Smooth muscle cell (in vitro differentiated cells): ENCODE results near the gene RABGGTA. TPM values are rescaled to one million over a fixed set of nuclear protein-coding genes. Genes with fewer than 3 reads are reported as not detected.

ENCODE experiments used
- DNase-seq: peaks from one replicate; lab custom pipeline; 2025; ENCODE audit not compliant: unreplicated experiment; lab: John Stamatoyannopoulos, UW
- H2AFZ ChIP-seq: fragments of 200-600 bp; sonication (generic); 2 replicates; pipeline ENCODE4 v1.6.0; 2016; ENCODE audit warnings: antibody characterized with exemption, low read depth, mild to moderate bottlenecking
- H3F3A ChIP-seq: fragments of 200-600 bp; sonication (generic); 2 replicates; pipeline ENCODE4 v1.6.0; 2017; ENCODE audit warnings: antibody characterized with exemption, low read depth
- H3K27ac ChIP-seq: fragments of 200-600 bp; sonication (generic); 2 replicates; pipeline ENCODE4 v1.5.1; 2016; ENCODE audit warnings: low read depth, mild to moderate bottlenecking
- H3K27me3 ChIP-seq: fragments of 200-600 bp; sonication (generic); 2 replicates; pipeline ENCODE4 v1.6.1; 2016; ENCODE audit warnings: low read depth, mild to moderate bottlenecking
- H3K36me3 ChIP-seq: fragments of 200-600 bp; sonication (generic); 2 replicates; pipeline ENCODE4 v1.5.1; 2016; ENCODE audit warnings: low read depth
- H3K4me1 ChIP-seq: fragments of 200-600 bp; sonication (generic); 2 replicates; pipeline ENCODE4 v1.5.1; 2016; ENCODE audit warnings: low read depth
- H3K4me2 ChIP-seq: fragments of 200-600 bp; sonication (generic); 2 replicates; pipeline ENCODE4 v1.6.0; 2016; ENCODE audit warnings: mild to moderate bottlenecking
- H3K4me3 ChIP-seq: fragments of 200-600 bp; sonication (generic); 2 replicates; pipeline ENCODE4 v1.5.1; 2016; ENCODE audit warnings: mild to moderate bottlenecking
- H3K79me2 ChIP-seq: fragments of 200-600 bp; sonication (generic); 2 replicates; pipeline ENCODE4 v1.6.0; 2016; ENCODE audit warnings: low read depth, mild to moderate bottlenecking
- H3K9ac ChIP-seq: fragments of 200-600 bp; sonication (generic); 2 replicates; pipeline ENCODE4 v1.6.0; 2016; ENCODE audit warnings: low read depth
- H3K9me3 ChIP-seq: fragments of 200-600 bp; sonication (generic); replicated peaks from 2 replicates; pipeline ENCODE4 v1.5.1; 2016; ENCODE audit warnings: low read depth
- H4K20me1 ChIP-seq: fragments of 200-600 bp; sonication (generic); 2 replicates; pipeline ENCODE4 v1.6.0; 2016; ENCODE audit warnings: low read depth
- WGBS: methylation state at CpG from one replicate; pipeline ENCODE4 v1.1.7; 2016; ENCODE audit warnings: low lambda C conversion rate; 5-methylcytosine and 5-hydroxymethylcytosine counted together
- polyA plus RNA-seq: library from polyadenylated mRNA; unstranded; fragments of >200 nt; fragmentation: Nextera tagmentation; extraction: Ambion mirVana; gene quantifications from 2 replicates; pipeline ENCODE4 v1.2.1, GENCODE V29; 2016
- small RNA-seq: library from RNA; depleted of rRNA; stranded (forward); fragments of <200 nt; gene quantifications from one replicate; pipeline ENCODE3, GENCODE V24; 2014
- total RNA-seq: library from RNA; depleted of rRNA; stranded (reverse); fragments of >200 nt; gene quantifications from 2 replicates; pipeline ENCODE4 v1.2.3, GENCODE V29; 2014
- TF ChIP-seq, protein P1 (sequence below): fragments of 200-600 bp; sonication (generic); IDR thresholded peaks from 2 replicates; pipeline ENCODE4 v1.5.1; 2017; ENCODE audit warnings: borderline replicate concordance, mild to moderate bottlenecking, antibody characterized with exemption; ENCODE audit not compliant: insufficient read depth, poor library complexity, severe bottlenecking

Gene RABGGTA
- total and polyA plus RNA-seq, 2 experiments from 2014 or later = 18.5 to 33.4 TPM

GRCh38 chr14:24216345-24216699, 55.1 kb downstream of the RABGGTA start:
- H3K27me3 ChIP-seq = no peaks in the 10 kb centered on the region
- peaks cover 25% of the 10 kb centered on the region for H3K79me2 ChIP-seq
- WGBS = 91% methylated on average over 2 of the region's 2 CpGs
- peak overlapping the region; percentile 64 for H3K27ac ChIP-seq
- H2AFZ ChIP-seq = no peak overlapping the region
- H3K4me1 ChIP-seq = peaks cover 3% of the 10 kb centered on the region
- H3K9ac ChIP-seq = no peak overlapping the region
- peaks cover 4% of the 10 kb centered on the region for H3F3A ChIP-seq
- H3K36me3 ChIP-seq = no peaks in the 10 kb centered on the region
- no peaks in the 10 kb centered on the region for H4K20me1 ChIP-seq
- TF ChIP-seq, protein P1, sequence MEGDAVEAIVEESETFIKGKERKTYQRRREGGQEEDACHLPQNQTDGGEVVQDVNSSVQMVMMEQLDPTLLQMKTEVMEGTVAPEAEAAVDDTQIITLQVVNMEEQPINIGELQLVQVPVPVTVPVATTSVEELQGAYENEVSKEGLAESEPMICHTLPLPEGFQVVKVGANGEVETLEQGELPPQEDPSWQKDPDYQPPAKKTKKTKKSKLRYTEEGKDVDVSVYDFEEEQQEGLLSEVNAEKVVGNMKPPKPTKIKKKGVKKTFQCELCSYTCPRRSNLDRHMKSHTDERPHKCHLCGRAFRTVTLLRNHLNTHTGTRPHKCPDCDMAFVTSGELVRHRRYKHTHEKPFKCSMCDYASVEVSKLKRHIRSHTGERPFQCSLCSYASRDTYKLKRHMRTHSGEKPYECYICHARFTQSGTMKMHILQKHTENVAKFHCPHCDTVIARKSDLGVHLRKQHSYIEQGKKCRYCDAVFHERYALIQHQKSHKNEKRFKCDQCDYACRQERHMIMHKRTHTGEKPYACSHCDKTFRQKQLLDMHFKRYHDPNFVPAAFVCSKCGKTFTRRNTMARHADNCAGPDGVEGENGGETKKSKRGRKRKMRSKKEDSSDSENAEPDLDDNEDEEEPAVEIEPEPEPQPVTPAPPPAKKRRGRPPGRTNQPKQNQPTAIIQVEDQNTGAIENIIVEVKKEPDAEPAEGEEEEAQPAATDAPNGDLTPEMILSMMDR = no peak
- peak overlapping the region; percentile 87 for H3K4me2 ChIP-seq
- H3K4me3 ChIP-seq = peak overlapping the region; percentile 69
- H3K9me3 ChIP-seq = no peaks in the 10 kb centered on the region
- no peak for DNase-seq

Small RNA genes lying within 50 kb of the gene (small RNA-seq; reads per million reads assigned to genes)
- gene MDP1 = not detected

Other genes with a start within 250 kb of the RABGGTA start
Only the 30 nearest of the 34 such genes appear.
- gene DCAF11, start 156.8 kb downstream of the RABGGTA start, total RNA-seq = 43.6 and 46.1 TPM in 2 replicates
- 31.8 and 39.3 TPM in 2 replicates for gene DCAF11, start 156.8 kb downstream of the RABGGTA start, polyA plus RNA-seq
- gene NRL, start 156.6 kb downstream of the RABGGTA start, total RNA-seq = 0.18 and 1.9 TPM in 2 replicates
- gene NRL, start 156.6 kb downstream of the RABGGTA start, polyA plus RNA-seq = 1.3 and 2.6 TPM in 2 replicates
- 2.7 TPM in 1 of 2 replicates, not detected in the other for gene FITM1, start 140.9 kb downstream of the RABGGTA start, total RNA-seq
- 0.31 and 1.1 TPM in 2 replicates for gene FITM1, start 140.9 kb downstream of the RABGGTA start, polyA plus RNA-seq
- 41.4 and 49.4 TPM in 2 replicates for gene PSME1, start 135.4 kb downstream of the RABGGTA start, total RNA-seq
- 94.1 and 114 TPM in 2 replicates for gene PSME1, start 135.4 kb downstream of the RABGGTA start, polyA plus RNA-seq
- gene EMC9, start 130.0 kb downstream of the RABGGTA start, total RNA-seq = 6.3 and 13.0 TPM in 2 replicates
- gene EMC9, start 130.0 kb downstream of the RABGGTA start, polyA plus RNA-seq = 11.9 and 16.9 TPM in 2 replicates
- gene PSME2, start 125.0 kb downstream of the RABGGTA start, total RNA-seq = 40.7 and 53.2 TPM in 2 replicates
- 164 and 166 TPM in 2 replicates for gene PSME2, start 125.0 kb downstream of the RABGGTA start, polyA plus RNA-seq
- 39.3 and 74.8 TPM in 2 replicates for gene RNF31, start 124.1 kb downstream of the RABGGTA start, total RNA-seq
- gene RNF31, start 124.1 kb downstream of the RABGGTA start, polyA plus RNA-seq = 23.3 and 25.4 TPM in 2 replicates
- 38.2 and 42.7 TPM in 2 replicates for gene IRF9, start 110.3 kb downstream of the RABGGTA start, total RNA-seq
- gene IRF9, start 110.3 kb downstream of the RABGGTA start, polyA plus RNA-seq = 42.0 and 58.3 TPM in 2 replicates
- 5.7 and 9.3 TPM in 2 replicates for gene REC8, start 99.5 kb downstream of the RABGGTA start, total RNA-seq
- 16.8 and 26.7 TPM in 2 replicates for gene REC8, start 99.5 kb downstream of the RABGGTA start, polyA plus RNA-seq
- 14.7 and 82.6 TPM in 2 replicates for gene IPO4, start 82.8 kb downstream of the RABGGTA start, total RNA-seq
- gene IPO4, start 82.8 kb downstream of the RABGGTA start, polyA plus RNA-seq = 20.5 and 26.6 TPM in 2 replicates
- gene TM9SF1, start 76.2 kb downstream of the RABGGTA start, total RNA-seq = 66.6 and 72.1 TPM in 2 replicates
- gene TM9SF1, start 76.2 kb downstream of the RABGGTA start, polyA plus RNA-seq = 86.5 and 95.8 TPM in 2 replicates
- 0.85 TPM in 1 of 2 replicates, not detected in the other for gene TSSK4, start 65.9 kb downstream of the RABGGTA start, total RNA-seq
- gene TSSK4, start 65.9 kb downstream of the RABGGTA start, polyA plus RNA-seq = 0.89 and 1.3 TPM in 2 replicates
- gene CHMP4A, start 58.1 kb downstream of the RABGGTA start, total RNA-seq = 29.7 and 32.5 TPM in 2 replicates
- 46.8 and 63.9 TPM in 2 replicates for gene CHMP4A, start 58.1 kb downstream of the RABGGTA start, polyA plus RNA-seq
- gene MDP1, start 55.5 kb downstream of the RABGGTA start, total RNA-seq = 31.0 and 33.0 TPM in 2 replicates
- gene MDP1, start 55.5 kb downstream of the RABGGTA start, polyA plus RNA-seq = 36.8 and 42.3 TPM in 2 replicates
- 209 and 211 TPM in 2 replicates for gene NEDD8, start 39.2 kb downstream of the RABGGTA start, total RNA-seq
- 375 and 432 TPM in 2 replicates for gene NEDD8, start 39.2 kb downstream of the RABGGTA start, polyA plus RNA-seq
- 38.8 and 65.0 TPM in 2 replicates for gene GMPR2, start 38.7 kb downstream of the RABGGTA start, total RNA-seq
- gene GMPR2, start 38.7 kb downstream of the RABGGTA start, polyA plus RNA-seq = 43.4 and 55.9 TPM in 2 replicates
- gene TINF2, start 29.0 kb downstream of the RABGGTA start, total RNA-seq = 27.9 and 38.8 TPM in 2 replicates
- gene TINF2, start 29.0 kb downstream of the RABGGTA start, polyA plus RNA-seq = 43.6 and 52.5 TPM in 2 replicates
- 4.1 and 13.6 TPM in 2 replicates for gene TGM1, start 8.4 kb downstream of the RABGGTA start, total RNA-seq
- 1.6 and 7.7 TPM in 2 replicates for gene TGM1, start 8.4 kb downstream of the RABGGTA start, polyA plus RNA-seq
- 22.5 and 23.3 TPM in 2 replicates for gene DHRS1, start 28.2 kb upstream of the RABGGTA start, total RNA-seq
- gene DHRS1, start 28.2 kb upstream of the RABGGTA start, polyA plus RNA-seq = 25.2 and 27.4 TPM in 2 replicates
- 9.3 and 11.2 TPM in 2 replicates for gene NOP9, start 28.3 kb upstream of the RABGGTA start, total RNA-seq
- 2.7 and 3.3 TPM in 2 replicates for gene NOP9, start 28.3 kb upstream of the RABGGTA start, polyA plus RNA-seq
- not detected in 2 replicates for gene CIDEB, start 36.4 kb upstream of the RABGGTA start, total RNA-seq
- gene CIDEB, start 36.4 kb upstream of the RABGGTA start, polyA plus RNA-seq = 0.58 TPM in 1 of 2 replicates, not detected in the other
- gene LTB4R2, start 38.5 kb upstream of the RABGGTA start, total RNA-seq = 2.8 and 6.9 TPM in 2 replicates
- 0.70 and 2.4 TPM in 2 replicates for gene LTB4R2, start 38.5 kb upstream of the RABGGTA start, polyA plus RNA-seq
- gene LTB4R, start 39.9 kb upstream of the RABGGTA start, total RNA-seq = 2.7 and 2.8 TPM in 2 replicates
- gene LTB4R, start 39.9 kb upstream of the RABGGTA start, polyA plus RNA-seq = 1.6 and 3.2 TPM in 2 replicates
- 0.13 and 0.45 TPM in 2 replicates for gene ADCY4, start 63.5 kb upstream of the RABGGTA start, total RNA-seq
- gene ADCY4, start 63.5 kb upstream of the RABGGTA start, polyA plus RNA-seq = 0.66 TPM in 1 of 2 replicates, not detected in the other
- 1.3 and 1.6 TPM in 2 replicates for gene RIPK3, start 68.4 kb upstream of the RABGGTA start, total RNA-seq
- 1.2 TPM in 1 of 2 replicates, not detected in the other for gene RIPK3, start 68.4 kb upstream of the RABGGTA start, polyA plus RNA-seq
- 40.1 and 44.6 TPM in 2 replicates for gene NFATC4, start 96.6 kb upstream of the RABGGTA start, total RNA-seq
- 84.7 and 93.3 TPM in 2 replicates for gene NFATC4, start 96.6 kb upstream of the RABGGTA start, polyA plus RNA-seq
- gene NYNRIN, start 127.4 kb upstream of the RABGGTA start, total RNA-seq = 38.0 and 41.1 TPM in 2 replicates
- 29.5 and 30.3 TPM in 2 replicates for gene NYNRIN, start 127.4 kb upstream of the RABGGTA start, polyA plus RNA-seq
- gene CBLN3, start 158.1 kb upstream of the RABGGTA start, total RNA-seq = 1.1 and 3.0 TPM in 2 replicates
- 1.6 and 2.5 TPM in 2 replicates for gene CBLN3, start 158.1 kb upstream of the RABGGTA start, polyA plus RNA-seq
- gene KHNYN, start 158.4 kb upstream of the RABGGTA start, total RNA-seq = 43.1 and 55.7 TPM in 2 replicates
- 28.2 and 34.8 TPM in 2 replicates for gene KHNYN, start 158.4 kb upstream of the RABGGTA start, polyA plus RNA-seq
- gene SDR39U1, start 171.2 kb upstream of the RABGGTA start, total RNA-seq = 20.9 and 21.6 TPM in 2 replicates
- 62.6 and 78.8 TPM in 2 replicates for gene SDR39U1, start 171.2 kb upstream of the RABGGTA start, polyA plus RNA-seq